GM13976 (cell line): Measurements from ENCODE around the gene AHRR.

Experiments
- DNase-seq: peaks from one replicate; pipeline ENCODE4 v3.0.0; 2012; ENCODE audit warnings: low spot score
- CTCF ChIP-seq: IDR thresholded peaks from 2 replicates; pipeline ENCODE4 v1.5.1; 2012; ENCODE audit warnings: borderline replicate concordance, mild to moderate bottlenecking; ENCODE audit not compliant: insufficient read depth; ENCODE audit errors: extremely low read depth, missing control alignments, control extremely low read depth
- in situ Hi-C: fragments of 300-500 bp; cut with MboI; formaldehyde crosslinking; loops from one replicate; pipeline ENCODE4 v1.12.0; 2022; ENCODE audit warnings: low sequenced_read_pairs, mixed read lengths, inconsistent platforms; ENCODE audit not compliant: unreplicated experiment

AHRR gene

GRCh38 chr5:374631-375335 is 53.3 kb downstream of the AHRR start:
- no peak for TF ChIP-seq CTCF
- peak; percentile 34 for DNase-seq
- in situ Hi-C loops = no loop called here

- in situ Hi-C loops = no loop called here
- peak; percentile 21 for DNase-seq
- no peak for TF ChIP-seq CTCF
Measured at GRCh38 chr5:375336-375920, 53.9 kb downstream of the AHRR start.

GRCh38 chr5:375921-376798 is 54.6 kb downstream of the AHRR start:
- TF ChIP-seq CTCF = no peak
- in situ Hi-C loops = no loop called here
- DNase-seq = peak; percentile 26

GRCh38 chr5:376799-377325 is 55.3 kb downstream of the AHRR start:
- no peak for TF ChIP-seq CTCF
- in situ Hi-C loops = no loop called here
- DNase-seq = no peak

- TF ChIP-seq CTCF = no peak
- in situ Hi-C loops = no loop called here
- DNase-seq = peak; percentile 34
Measured at GRCh38 chr5:377326-377981, 55.9 kb downstream of the AHRR start.
